HEK293 (cell line): ENCODE data around the gene ACAD11.

Experiments
- CTCF ChIA-PET: fragments of 350-600 bp; formaldehyde crosslinking; extraction: SDS; loops from one replicate; lab custom pipeline; 2021; ENCODE audit warnings: antibody characterized with exemption; lab: Yijun Ruan, JAX
- POLR2A ChIA-PET: fragments of 300-600 bp; formaldehyde crosslinking; extraction: SDS; loops from one replicate; lab custom pipeline; 2020; ENCODE audit warnings: antibody characterized with exemption, inconsistent platforms; lab: Yijun Ruan, JAX
- H3K27ac ChIP-seq: fragments of 200-500 bp; sonication (Bioruptor generic); 2 replicates; pipeline ENCODE4 v1.5.1; 2014; ENCODE audit warnings: low read depth, low read length, control low read depth, inconsistent platforms; ENCODE audit errors: extremely low read depth
- H3K36me3 ChIP-seq, 2 experiments: fragments of 200-500 bp in 1 of 2; sonication (Bioruptor generic) in 1 of 2; 1 replicate in 1 of 2; 2 replicates in 1 of 2; pipeline ENCODE4 v1.5.1; 2014 to 2017; ENCODE audit warnings: inconsistent platforms in 2 of 2, low read length in 2 of 2; ENCODE audit not compliant: control insufficient read depth in 2 of 2, insufficient read depth in 1 of 2
- H3K4me1 ChIP-seq: fragments of 200-500 bp; sonication (Bioruptor generic); 2 replicates; pipeline ENCODE4 v1.5.1; 2014; ENCODE audit warnings: mild to moderate bottlenecking, low read length, inconsistent platforms; ENCODE audit not compliant: control insufficient read depth, insufficient read depth
- H3K4me3 ChIP-seq: 2 replicates; pipeline ENCODE4 v1.5.1; 2011; ENCODE audit warnings: low read depth, mild to moderate bottlenecking, control low read depth, low read length, moderate library complexity
- H3K9me3 ChIP-seq: fragments of 200-500 bp; sonication (Bioruptor generic); 2 replicates; pipeline ENCODE4 v1.5.1; 2014; ENCODE audit warnings: low read depth, low read length, inconsistent platforms; ENCODE audit not compliant: control insufficient read depth, insufficient read depth
- BCL11A ChIP-seq: fragments of 450-650 bp; formaldehyde crosslinking; IDR thresholded peaks from 2 replicates; pipeline ENCODE4 v1.5.1; 2016; ENCODE audit warnings: low read depth, missing biosample characterization, missing genetic modification characterization
- CTCF ChIP-seq: fragments of 450-650 bp; formaldehyde crosslinking; IDR thresholded peaks from 2 replicates; pipeline ENCODE4 v1.5.1; 2016; ENCODE audit warnings: missing biosample characterization, missing genetic modification characterization
- EGR2 ChIP-seq: fragments of 450-650 bp; formaldehyde crosslinking; IDR thresholded peaks from 2 replicates; pipeline ENCODE4 v1.5.1; 2016; ENCODE audit warnings: low read depth, missing biosample characterization, missing genetic modification characterization
- GLI2 ChIP-seq: fragments of 450-650 bp; formaldehyde crosslinking; IDR thresholded peaks from 2 replicates; pipeline ENCODE4; 2017; ENCODE audit warnings: missing biosample characterization, missing genetic modification characterization, low read depth, borderline replicate concordance
- INSM2 ChIP-seq: fragments of 450-650 bp; formaldehyde crosslinking; IDR thresholded peaks from 2 replicates; pipeline ENCODE4 v1.5.1; 2016; ENCODE audit warnings: missing biosample characterization, missing genetic modification characterization
- PRDM1 ChIP-seq: fragments of 450-650 bp; formaldehyde crosslinking; IDR thresholded peaks from 2 replicates; pipeline ENCODE4; 2016; ENCODE audit warnings: missing biosample characterization, missing genetic modification characterization
- PRDM10 ChIP-seq: fragments of 450-650 bp; formaldehyde crosslinking; IDR thresholded peaks from 2 replicates; pipeline ENCODE4 v1.5.1; 2016; ENCODE audit warnings: missing biosample characterization, missing genetic modification characterization
- SP2 ChIP-seq: fragments of 450-650 bp; formaldehyde crosslinking; IDR thresholded peaks from 2 replicates; pipeline ENCODE4 v1.5.1; 2016; ENCODE audit warnings: missing biosample characterization, missing genetic modification characterization
- ZFP3 ChIP-seq: fragments of 450-650 bp; formaldehyde crosslinking; IDR thresholded peaks from 2 replicates; pipeline ENCODE4 v1.5.1; 2016; ENCODE audit warnings: low read depth, missing biosample characterization, missing genetic modification characterization
- ZNF146 ChIP-seq: fragments of 450-650 bp; formaldehyde crosslinking; IDR thresholded peaks from 2 replicates; pipeline ENCODE4 v1.5.1; 2016; ENCODE audit warnings: missing biosample characterization, missing genetic modification characterization
- ZNF169 ChIP-seq: fragments of 450-650 bp; formaldehyde crosslinking; IDR thresholded peaks from 2 replicates; pipeline ENCODE4 v1.5.1; 2016; ENCODE audit warnings: missing biosample characterization, missing genetic modification characterization
- ZNF184 ChIP-seq: fragments of 450-650 bp; IDR thresholded peaks from 2 replicates; pipeline ENCODE4 v1.5.1; 2018; ENCODE audit warnings: missing biosample characterization, mild to moderate bottlenecking, missing genetic modification characterization
- ZNF221 ChIP-seq: fragments of 450-650 bp; formaldehyde crosslinking; IDR thresholded peaks from 2 replicates; pipeline ENCODE4 v1.5.1; 2017; ENCODE audit warnings: missing biosample characterization, missing genetic modification characterization, borderline replicate concordance
- ZNF223 ChIP-seq: fragments of 450-650 bp; formaldehyde crosslinking; IDR thresholded peaks from 2 replicates; pipeline ENCODE4 v1.5.1; 2016; ENCODE audit warnings: missing biosample characterization, missing genetic modification characterization
- ZNF266 ChIP-seq: fragments of 450-650 bp; formaldehyde crosslinking; IDR thresholded peaks from 2 replicates; pipeline ENCODE4 v1.5.1; 2016; ENCODE audit warnings: missing biosample characterization, missing genetic modification characterization, low read depth
- ZNF274 ChIP-seq, 2 experiments: fragments of 200-500 bp in 1 of 2; fragments of 450-650 bp in 1 of 2; sonication (Bioruptor generic) in 1 of 2; formaldehyde crosslinking in 1 of 2; IDR thresholded peaks; 2 replicates each; pipeline versions ENCODE4 v1.5.1 to v1.6.1; 2014 to 2016; ENCODE audit warnings: borderline replicate concordance in 1 of 2, inconsistent platforms in 1 of 2, low read length in 1 of 2, missing biosample characterization in 1 of 2, missing genetic modification characterization in 1 of 2
- ZNF302 ChIP-seq: fragments of 450-650 bp; formaldehyde crosslinking; IDR thresholded peaks from 2 replicates; pipeline ENCODE4 v1.5.1; 2016; ENCODE audit warnings: missing biosample characterization, missing genetic modification characterization, low read depth
- ZNF530 ChIP-seq: fragments of 450-650 bp; formaldehyde crosslinking; IDR thresholded peaks from 2 replicates; pipeline ENCODE4 v1.5.1; 2016; ENCODE audit warnings: low read depth, missing biosample characterization, missing genetic modification characterization
- ZNF596 ChIP-seq: fragments of 450-650 bp; IDR thresholded peaks from 2 replicates; pipeline ENCODE4 v1.5.0; 2018; ENCODE audit warnings: missing biosample characterization, mild to moderate bottlenecking, missing genetic modification characterization, moderate library complexity
- ZNF626 ChIP-seq: fragments of 450-650 bp; sonication (Bioruptor Pico); formaldehyde crosslinking; IDR thresholded peaks from 2 replicates; pipeline ENCODE4 v1.5.1; 2018; ENCODE audit warnings: missing biosample characterization, missing genetic modification characterization, inconsistent platforms
- ZNF76 ChIP-seq: fragments of 450-650 bp; formaldehyde crosslinking; IDR thresholded peaks from 2 replicates; pipeline ENCODE4; 2016; ENCODE audit warnings: low read depth, missing biosample characterization, missing genetic modification characterization, borderline replicate concordance
- ZNF792 ChIP-seq: fragments of 450-650 bp; formaldehyde crosslinking; IDR thresholded peaks from 2 replicates; pipeline ENCODE4 v1.5.1; 2016; ENCODE audit warnings: missing biosample characterization, missing genetic modification characterization
- TF ChIP-seq, protein P1 (sequence below): fragments of 450-650 bp; formaldehyde crosslinking; IDR thresholded peaks from 2 replicates; pipeline ENCODE4 v1.5.1; 2017; ENCODE audit warnings: missing biosample characterization, missing genetic modification characterization

Gene ACAD11

GRCh38 chr3:132554437-132554836, 105.2 kb downstream of the ACAD11 start:
- CTCF ChIA-PET = no interaction called here
- no peaks in the 10 kb centered on the region for H3K4me1 ChIP-seq
- POLR2A ChIA-PET = no interaction called here
- no peaks in the 10 kb centered on the region for H3K9me3 ChIP-seq
- no peak for TF ChIP-seq ZNF530
- no peak for TF ChIP-seq INSM2 (tag by site-specific recombination)
- no peak for TF ChIP-seq GLI2 (tag by site-specific recombination)
- TF ChIP-seq ZNF626 (tag by site-specific recombination) = no peak
- TF ChIP-seq SP2 (tag by site-specific recombination) = no peak
- no peak for TF ChIP-seq ZNF223 (tag by site-specific recombination)
- TF ChIP-seq ZFP3 (tag by site-specific recombination) = no peak
- no peak for TF ChIP-seq ZNF274 (IDR thresholded peaks at IDR 0.05; ENCODE audit: low read length)
- no peak for TF ChIP-seq ZNF274 (tag by site-specific recombination; IDR thresholded peaks at IDR 0.05; ENCODE audit: borderline replicate concordance)
- TF ChIP-seq ZNF792 (tag by site-specific recombination) = no peak
- TF ChIP-seq BCL11A (tag by site-specific recombination) = no peak
- TF ChIP-seq ZNF76 (tag by site-specific recombination) = no peak
- TF ChIP-seq CTCF = no peak
- TF ChIP-seq, all 188 proteins: peak for 0
- Histone ChIP-seq H3K36me3 (peaks cover 0 to 6% of the 10 kb centered on the region in 2 experiments; a peak in 1 of 3 replicates), H3K27ac (no peak overlapping the region), H3K4me3 (no peak overlapping the region)

- POLR2A ChIA-PET = no interaction called here
- CTCF ChIA-PET = no interaction called here
- no peak overlapping the region for H3K4me3 ChIP-seq
Measured at GRCh38 chr3:132553826-132554225, 105.8 kb downstream of the ACAD11 start.

DNA sequence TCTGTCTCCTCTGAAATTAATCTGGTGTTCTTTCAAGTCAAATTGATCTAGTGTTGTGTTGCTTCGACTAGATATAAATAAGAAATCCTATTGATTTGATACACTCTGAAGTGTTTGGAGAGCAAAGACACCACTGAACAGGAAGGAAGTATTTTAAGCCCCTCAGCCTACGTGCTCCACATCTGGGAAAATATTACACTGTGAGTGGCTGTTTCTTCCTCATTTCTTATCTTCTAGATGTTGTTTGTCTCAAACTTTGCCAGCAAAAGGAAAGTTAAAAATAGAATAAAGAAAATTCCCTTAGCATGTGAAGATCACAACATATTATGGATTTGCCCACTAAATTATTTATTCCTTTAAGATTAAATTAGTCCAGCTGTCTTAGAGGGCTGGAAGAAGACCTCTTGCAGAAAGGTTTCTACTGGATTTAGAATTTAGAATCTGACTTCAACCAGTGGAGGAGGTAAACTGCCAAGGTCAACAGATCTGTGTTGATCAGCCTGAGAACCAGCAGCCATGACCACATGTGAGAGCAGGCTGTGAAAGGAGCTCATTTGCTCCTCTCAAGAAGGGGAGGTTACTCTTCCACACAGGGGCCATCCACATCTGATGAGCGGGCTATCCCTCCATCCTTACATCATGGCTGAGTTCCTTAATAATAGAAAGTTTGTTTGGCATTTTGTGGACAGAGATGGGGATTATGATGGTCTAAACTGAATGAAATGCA, 108.9 kb downstream of the ACAD11 start:
- H3K4me1 ChIP-seq = no peaks in the 10 kb centered on the region
- POLR2A ChIA-PET = no interaction called here
- no peak overlapping the region for H3K27ac ChIP-seq
- no peaks in the 10 kb centered on the region for H3K9me3 ChIP-seq
- H3K4me3 ChIP-seq = no peak overlapping the region
- H3K36me3 ChIP-seq = no peaks in the 10 kb centered on the region
- TF ChIP-seq ZNF221 = no peak
- TF ChIP-seq ZNF266 (tag by site-specific recombination) = no peak
- TF ChIP-seq ZNF596 (tag by site-specific recombination) = no peak
- TF ChIP-seq ZFP3 (tag by site-specific recombination) = no peak
- TF ChIP-seq ZNF146 (tag by site-specific recombination) = no peak
- TF ChIP-seq PRDM10 = no peak
- TF ChIP-seq, all 188 proteins: peak for 0
- CTCF ChIA-PET = interaction anchor here (1.0 to 1.3 kb wide), 2 partner anchors 13 to 15 kb away, joined by 3 to 5 read pairs; no protein-coding TSS in a partner anchor

More at GRCh38 chr3:132553826-132554225, 105.8 kb downstream of the ACAD11 start:
- H3K4me1 ChIP-seq = no peaks in the 10 kb centered on the region
- peaks cover 0 to 1% of the 10 kb centered on the region in 2 experiments; a peak in 1 of 3 replicates for H3K36me3 ChIP-seq
- no peak overlapping the region for H3K27ac ChIP-seq
- TF ChIP-seq, protein P1, sequence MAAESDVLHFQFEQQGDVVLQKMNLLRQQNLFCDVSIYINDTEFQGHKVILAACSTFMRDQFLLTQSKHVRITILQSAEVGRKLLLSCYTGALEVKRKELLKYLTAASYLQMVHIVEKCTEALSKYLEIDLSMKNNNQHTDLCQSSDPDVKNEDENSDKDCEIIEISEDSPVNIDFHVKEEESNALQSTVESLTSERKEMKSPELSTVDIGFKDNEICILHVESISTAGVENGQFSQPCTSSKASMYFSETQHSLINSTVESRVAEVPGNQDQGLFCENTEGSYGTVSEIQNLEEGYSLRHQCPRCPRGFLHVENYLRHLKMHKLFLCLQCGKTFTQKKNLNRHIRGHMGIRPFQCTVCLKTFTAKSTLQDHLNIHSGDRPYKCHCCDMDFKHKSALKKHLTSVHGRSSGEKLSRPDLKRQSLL (tag by site-specific recombination) = no peak
- TF ChIP-seq PRDM1 = no peak
- no peak for TF ChIP-seq ZNF169 (tag by site-specific recombination)
- no peak for TF ChIP-seq ZNF596 (tag by site-specific recombination)
- TF ChIP-seq ZNF302 (tag by site-specific recombination) = no peak
- TF ChIP-seq ZNF184 (tag by site-specific recombination) = no peak
- no peak for TF ChIP-seq EGR2 (tag by site-specific recombination)
- no peaks in the 10 kb centered on the region for H3K9me3 ChIP-seq
